Subcutaneous adipose tissue (tissue), 4 donors: Measurements from ENCODE around the gene CDCP2. TPM values are rescaled to one million over a fixed set of nuclear protein-coding genes. Genes with fewer than 3 reads are reported as not detected.

ENCODE experiments used
- CTCF ChIP-seq: fragments of 450-650 bp; IDR thresholded peaks from one replicate; pipeline ENCODE4 v1.5.1; 2016; ENCODE audit warnings: low read depth, mild to moderate bottlenecking, control low read depth, antibody characterized with exemption, moderate library complexity
- total RNA-seq, 4 donors: library from RNA; depleted of rRNA; stranded (reverse); fragments of >200 nt; gene quantifications; one replicate each; pipeline ENCODE4 v1.1.0, GENCODE V29; 2016

CDCP2 gene
- total RNA-seq, 4 donors from 2014 or later, result 0.16 TPM; not detected in 3

- TF ChIP-seq CTCF, result no peak
Observed at GRCh38 chr1:54173681-54174080, 20.9 kb upstream of the CDCP2 start.

- no peak for TF ChIP-seq CTCF
Observed at GRCh38 chr1:54172614-54173599, 20.1 kb upstream of the CDCP2 start.

- no peak for TF ChIP-seq CTCF
Observed at GRCh38 chr1:54171606-54172005, 18.8 kb upstream of the CDCP2 start.

- TF ChIP-seq CTCF, result no peak
Observed at GRCh38 chr1:54171016-54171415, 18.2 kb upstream of the CDCP2 start.

GRCh38 chr1:54169068-54169467 is 16.3 kb upstream of the CDCP2 start:
- no peak for TF ChIP-seq CTCF

DNA sequence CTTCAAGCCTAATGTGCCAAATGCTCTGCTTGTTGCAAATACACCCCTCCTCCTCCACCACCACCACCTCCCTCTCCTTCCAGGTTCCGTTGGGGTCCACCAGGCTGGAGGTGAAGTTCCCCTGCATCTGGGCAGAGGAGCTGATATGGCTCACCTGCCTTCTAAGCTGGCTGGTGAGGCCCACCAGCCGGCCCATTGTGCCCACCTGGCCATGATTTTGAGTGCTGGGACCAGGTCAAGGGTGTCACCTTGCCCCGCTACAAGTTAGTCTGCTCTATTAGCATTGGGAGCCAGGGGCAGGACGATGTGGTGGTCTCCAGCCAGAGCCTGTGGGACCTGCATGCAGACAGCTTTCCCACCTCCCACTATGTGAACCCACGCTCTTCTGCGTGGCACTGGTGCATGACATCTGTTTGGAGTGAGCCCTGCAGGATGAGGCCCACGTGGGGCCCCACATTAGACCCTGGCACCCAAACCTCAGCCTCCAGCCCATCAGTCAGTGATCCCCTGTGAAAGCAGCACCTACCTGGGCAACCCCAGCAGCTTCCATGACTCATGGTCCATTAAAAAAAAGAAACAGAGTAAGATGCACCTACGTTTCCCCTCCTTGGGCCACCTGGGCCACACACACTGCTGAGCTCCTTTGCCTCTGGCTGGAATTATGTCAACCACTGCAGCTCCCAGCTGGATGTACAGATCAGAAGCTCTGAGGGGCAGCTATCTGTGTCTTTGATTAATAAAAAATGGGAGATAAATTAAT is 15.6 kb upstream of the CDCP2 start:
- TF ChIP-seq CTCF, result no peak
